ENCODE data around the gene IGFLR1. TPM values are rescaled to one million over a fixed set of nuclear protein-coding genes. Genes with fewer than 3 reads are reported as not detected.

The IGFLR1 gene
- total RNA-seq, 1 donor from 2014 or later = 17.1 TPM

GRCh38 chr19:35729763-35730162 is 12.5 kb downstream of the IGFLR1 start:
- Histone ChIP-seq H3K27ac (no peak overlapping the region), H3K4me3 (no peak overlapping the region), H3K27me3 (ENCODE audit: low read depth) (no peaks in the 10 kb centered on the region), H3K9me3 (no peaks in the 10 kb centered on the region), H3K4me1 (no peaks in the 10 kb centered on the region), H3K36me3 (peaks cover 100% of the 10 kb centered on the region)
- no peak for TF ChIP-seq CTCF (IDR thresholded peaks at IDR 0.05)
- ATAC-seq (no peak), DNase-seq (no peak)
- intact Hi-C loops (cut with DNase I) = no loop called here

- TF ChIP-seq CTCF (IDR thresholded peaks at IDR 0.05) = no peak
- Histone ChIP-seq H3K27me3 (ENCODE audit: low read depth) (no peaks in the 10 kb centered on the region), H3K4me1 (no peaks in the 10 kb centered on the region), H3K9me3 (no peaks in the 10 kb centered on the region), H3K27ac (no peak overlapping the region), H3K36me3 (peaks cover 100% of the 10 kb centered on the region), H3K4me3 (no peak overlapping the region)
- intact Hi-C loops (cut with DNase I) = no loop called here
- no peak for DNase-seq
- ATAC-seq = no peak
Observed at GRCh38 chr19:35729021-35729420, 13.2 kb downstream of the IGFLR1 start.

GRCh38 chr19:35727956-35728706 is 14.1 kb downstream of the IGFLR1 start:
- ATAC-seq = no peak
- no peak for DNase-seq
- Histone ChIP-seq H3K9me3 (no peaks in the 10 kb centered on the region), H3K36me3 (peaks cover 100% of the 10 kb centered on the region), H3K4me3 (no peak overlapping the region), H3K27me3 (ENCODE audit: low read depth) (no peaks in the 10 kb centered on the region), H3K4me1 (no peaks in the 10 kb centered on the region), H3K27ac (no peak overlapping the region)
- no peak for TF ChIP-seq CTCF (IDR thresholded peaks at IDR 0.05)
- intact Hi-C loops (cut with DNase I) = no loop called here

GRCh38 chr19:35727053-35727955 is 14.9 kb downstream of the IGFLR1 start:
- no peak for TF ChIP-seq CTCF (IDR thresholded peaks at IDR 0.05)
- Histone ChIP-seq H3K4me1 (no peaks in the 10 kb centered on the region), H3K9me3 (no peaks in the 10 kb centered on the region), H3K27me3 (ENCODE audit: low read depth) (no peaks in the 10 kb centered on the region), H3K36me3 (peaks cover 100% of the 10 kb centered on the region), H3K4me3 (no peak overlapping the region), H3K27ac (no peak overlapping the region)
- DNase-seq (no peak), ATAC-seq (no peak)
- intact Hi-C loops (cut with DNase I) = no loop called here

- Histone ChIP-seq H3K36me3 (peaks cover 93% of the 10 kb centered on the region), H3K27me3 (ENCODE audit: low read depth) (no peaks in the 10 kb centered on the region), H3K4me1 (no peaks in the 10 kb centered on the region), H3K27ac (no peak overlapping the region), H3K9me3 (no peaks in the 10 kb centered on the region), H3K4me3 (no peak overlapping the region)
- no peak for DNase-seq
- no peak for ATAC-seq
- no peak for TF ChIP-seq CTCF (IDR thresholded peaks at IDR 0.05)
- intact Hi-C loops (cut with DNase I) = no loop called here
Observed at GRCh38 chr19:35725216-35725861, 16.9 kb downstream of the IGFLR1 start.
